GM23338 (cell line): Measurements from ENCODE around the gene IRF1. TPM values are rescaled to one million over a fixed set of nuclear protein-coding genes. Genes with fewer than 3 reads are reported as not detected.

Source experiments
- ATAC-seq: fragments of 200-7000 bp; cut with Tn5 transposase; 3 replicates; pipeline ENCODE4 v1.9.1; 2020
- DNase-seq: peaks from one replicate; pipeline ENCODE4 v3.0.0-alpha.2; 2015; ENCODE audit warnings: low spot score
- H2AFZ ChIP-seq: fragments of 200-600 bp; sonication (generic); 2 replicates; pipeline ENCODE4 v1.8.0; 2016; ENCODE audit warnings: antibody characterized with exemption, mild to moderate bottlenecking, moderate library complexity
- H3F3A ChIP-seq: fragments of 200-600 bp; sonication (generic); replicated peaks from 2 replicates; pipeline ENCODE4 v1.8.0; 2017; ENCODE audit warnings: antibody characterized with exemption, mixed run types, low read depth
- H3K27ac ChIP-seq: fragments of 200-600 bp; sonication (generic); 2 replicates; pipeline ENCODE4 v1.6.1; 2016; ENCODE audit warnings: low read depth
- H3K27me3 ChIP-seq: fragments of 200-600 bp; sonication (generic); 2 replicates; pipeline ENCODE4 v1.8.0; 2016; ENCODE audit warnings: mild to moderate bottlenecking, mixed run types, moderate library complexity; ENCODE audit not compliant: insufficient read depth
- H3K36me3 ChIP-seq: fragments of 200-600 bp; sonication (generic); 2 replicates; pipeline ENCODE4 v1.8.0; 2016; ENCODE audit warnings: mild to moderate bottlenecking; ENCODE audit not compliant: insufficient read depth
- H3K4me1 ChIP-seq: fragments of 200-600 bp; sonication (generic); 2 replicates; pipeline ENCODE4 v1.8.0; 2016; ENCODE audit warnings: mild to moderate bottlenecking, moderate library complexity; ENCODE audit not compliant: insufficient read depth
- H3K4me2 ChIP-seq: fragments of 200-600 bp; sonication (generic); 2 replicates; pipeline ENCODE4 v1.7.1; 2017; ENCODE audit warnings: mixed run types
- H3K4me3 ChIP-seq: fragments of 200-600 bp; sonication (generic); 2 replicates; pipeline ENCODE4 v1.6.1; 2016; ENCODE audit warnings: mixed run types
- H3K79me2 ChIP-seq: fragments of 200-600 bp; sonication (generic); replicated peaks from 2 replicates; pipeline ENCODE4 v1.8.0; 2017; ENCODE audit warnings: mild to moderate bottlenecking; ENCODE audit not compliant: insufficient read depth
- H3K9me2 ChIP-seq: fragments of 200-600 bp; sonication (generic); 2 replicates; pipeline ENCODE4 v1.8.0; 2017; ENCODE audit not compliant: insufficient read depth
- H4K20me1 ChIP-seq: fragments of 200-600 bp; sonication (generic); replicated peaks from 2 replicates; pipeline ENCODE4 v1.8.0; 2017; ENCODE audit warnings: mild to moderate bottlenecking; ENCODE audit not compliant: insufficient read depth
- H3K27ac Mint-ChIP-seq: 2 replicates; pipeline ENCODE4 v1.8.0; 2020; ENCODE audit warnings: inconsistent platforms, mild to moderate bottlenecking, moderate library complexity, mixed read lengths
- H3K27me3 Mint-ChIP-seq: 3 replicates; pipeline ENCODE4 v1.8.0; 2022; ENCODE audit warnings: low read depth, mild to moderate bottlenecking, moderate library complexity, mixed read lengths, inconsistent platforms; ENCODE audit not compliant: insufficient read depth, poor library complexity
- H3K36me3 Mint-ChIP-seq: 3 replicates; pipeline ENCODE4 v1.8.0; 2021; ENCODE audit warnings: low read depth, mild to moderate bottlenecking, inconsistent platforms, moderate library complexity, mixed read lengths
- H3K4me1 Mint-ChIP-seq: 3 replicates; pipeline ENCODE4 v1.8.0; 2020; ENCODE audit warnings: mild to moderate bottlenecking, inconsistent platforms, mixed read lengths
- H3K4me3 Mint-ChIP-seq: 3 replicates; pipeline ENCODE4 v1.8.0; 2021; ENCODE audit warnings: moderate library complexity, mild to moderate bottlenecking, inconsistent platforms, mixed read lengths
- H3K9me3 Mint-ChIP-seq: 3 replicates; pipeline ENCODE4 v1.8.0; 2020; ENCODE audit warnings: moderate library complexity, mild to moderate bottlenecking, inconsistent platforms, mixed read lengths
- CREB1 ChIP-seq: fragments of 250-450 bp; sonication (Bioruptor Pico); IDR thresholded peaks from 2 replicates; pipeline ENCODE4 v1.5.0; 2020; ENCODE audit warnings: low read depth, mild to moderate bottlenecking, moderate library complexity
- ETS1 ChIP-seq: IDR thresholded peaks from 2 replicates; pipeline ENCODE4 v1.6.1; 2016; ENCODE audit warnings: antibody characterized with exemption
- EZH2 ChIP-seq: fragments of 200-600 bp; sonication (generic); IDR thresholded peaks from one replicate; pipeline ENCODE4 v1.8.0; 2017; ENCODE audit warnings: antibody characterized with exemption, mild to moderate bottlenecking, low read depth; ENCODE audit not compliant: unreplicated experiment
- EZH2phosphoT487 ChIP-seq: fragments of 200-600 bp; sonication (generic); IDR thresholded peaks from one replicate; pipeline ENCODE4 v1.8.1; 2018; ENCODE audit warnings: antibody characterized with exemption; ENCODE audit not compliant: unreplicated experiment
- JUNB ChIP-seq: IDR thresholded peaks from one replicate; pipeline ENCODE4 v1.6.1; 2016; ENCODE audit warnings: antibody characterized with exemption; ENCODE audit not compliant: unreplicated experiment
- NANOG ChIP-seq: IDR thresholded peaks from 2 replicates; pipeline ENCODE4 v1.6.1; 2016; ENCODE audit warnings: antibody characterized with exemption, borderline replicate concordance
- REST ChIP-seq: IDR thresholded peaks from one replicate; pipeline ENCODE4 v1.6.1; 2018; ENCODE audit warnings: antibody characterized with exemption; ENCODE audit not compliant: unreplicated experiment
- STAT1 ChIP-seq: IDR thresholded peaks from one replicate; pipeline ENCODE4 v1.6.1; 2016; ENCODE audit warnings: antibody characterized with exemption; ENCODE audit not compliant: unreplicated experiment
- ZNF114 ChIP-seq: fragments of 250-450 bp; sonication (Bioruptor Pico); IDR thresholded peaks from 2 replicates; pipeline ENCODE4 v1.5.0; 2020; ENCODE audit warnings: mild to moderate bottlenecking, moderate library complexity
- ZNF331 ChIP-seq: fragments of 250-450 bp; sonication (Bioruptor Pico); IDR thresholded peaks from 2 replicates; pipeline ENCODE4 v1.5.0; 2020; ENCODE audit warnings: low read depth, mild to moderate bottlenecking, moderate library complexity
- polyA plus RNA-seq: library from polyadenylated mRNA; unstranded; fragments of >200 nt; fragmentation: Nextera tagmentation; extraction: Ambion mirVana; gene quantifications from 2 replicates; pipeline ENCODE4 v1.2.1, GENCODE V29; 2016
- total RNA-seq: library from RNA; depleted of rRNA; stranded (reverse); fragments of >200 nt; shearing (Covaris generic); gene quantifications from 2 replicates; pipeline ENCODE4 v1.2.3, GENCODE V29; 2014
- TF ChIP-seq, protein P1 (sequence below), 2 experiments: fragments of 200-600 bp in 1 of 2; sonication (generic) in 1 of 2; conservative IDR thresholded peaks; 2 replicates each; pipeline versions ENCODE4 v1.5.1 to v1.6.1; 2016 to 2017; ENCODE audit warnings: antibody characterized with exemption in 2 of 2, low read depth in 2 of 2, mild to moderate bottlenecking in 2 of 2, moderate library complexity in 1 of 2
- TF ChIP-seq, protein P2 (sequence below): fragments of 250-450 bp; sonication (Bioruptor Pico); IDR thresholded peaks from 2 replicates; pipeline ENCODE4 v1.5.0; 2020; ENCODE audit warnings: mild to moderate bottlenecking, moderate library complexity

IRF1 gene
- total and polyA plus RNA-seq, 2 experiments from 2014 or later, result 6.9 to 8.6 TPM

DNA sequence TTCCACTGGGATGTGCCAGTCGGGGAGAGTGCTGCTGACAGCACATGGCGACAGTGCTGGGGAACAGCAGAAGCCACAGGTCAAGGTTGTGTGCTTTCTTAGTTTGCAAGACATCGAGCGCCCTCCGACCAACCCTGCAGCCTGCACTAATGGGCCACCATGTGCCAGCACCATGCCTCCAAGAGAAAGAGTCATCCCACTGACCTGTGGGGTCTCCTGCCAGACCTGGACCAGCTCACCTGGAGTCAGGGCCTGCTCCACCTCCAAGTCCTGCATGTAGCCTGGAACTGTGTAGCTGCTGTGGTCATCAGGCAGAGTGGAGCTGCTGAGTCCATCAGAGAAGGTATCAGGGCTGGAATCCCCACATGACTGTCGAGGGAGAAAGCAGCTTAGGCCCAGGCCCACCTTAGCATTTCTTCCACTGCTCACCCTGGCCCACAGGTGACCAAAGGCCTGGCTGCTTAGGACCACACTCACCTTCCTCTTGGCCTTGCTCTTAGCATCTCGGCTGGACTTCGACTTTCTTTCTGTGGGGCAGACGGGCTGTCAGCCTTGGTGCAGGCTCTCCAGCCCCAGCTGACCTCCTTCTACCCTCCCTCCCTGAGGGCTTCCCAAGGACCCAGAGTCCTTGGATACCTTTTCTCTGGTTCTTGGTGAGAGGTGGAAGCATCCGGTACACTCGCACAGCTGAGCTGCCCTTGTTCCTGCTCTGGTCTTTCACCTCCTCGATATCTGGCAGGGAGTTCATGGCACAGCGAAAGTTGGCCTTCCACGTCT is 4.1 kb downstream of the IRF1 start:
- DNase-seq (no peak), ATAC-seq (no peak)
- H3K27me3 Mint-ChIP-seq, result peaks cover 14% of the 10 kb centered on the region
- H3K4me2 ChIP-seq, result no peak overlapping the region
- peaks cover 15% of the 10 kb centered on the region for H3K4me1 Mint-ChIP-seq
- no peak overlapping the region for H2AFZ ChIP-seq
- H3K4me3 Mint-ChIP-seq, result no peak overlapping the region
- H3K9me3 Mint-ChIP-seq, result no peaks in the 10 kb centered on the region
- H3K36me3 ChIP-seq, result no peaks in the 10 kb centered on the region
- TF ChIP-seq STAT1, result no peak
- no peak for TF ChIP-seq REST
- TF ChIP-seq ZNF331 (CRISPR knock-in tag), result no peak
- no peak for TF ChIP-seq ETS1
- TF ChIP-seq, protein P1, sequence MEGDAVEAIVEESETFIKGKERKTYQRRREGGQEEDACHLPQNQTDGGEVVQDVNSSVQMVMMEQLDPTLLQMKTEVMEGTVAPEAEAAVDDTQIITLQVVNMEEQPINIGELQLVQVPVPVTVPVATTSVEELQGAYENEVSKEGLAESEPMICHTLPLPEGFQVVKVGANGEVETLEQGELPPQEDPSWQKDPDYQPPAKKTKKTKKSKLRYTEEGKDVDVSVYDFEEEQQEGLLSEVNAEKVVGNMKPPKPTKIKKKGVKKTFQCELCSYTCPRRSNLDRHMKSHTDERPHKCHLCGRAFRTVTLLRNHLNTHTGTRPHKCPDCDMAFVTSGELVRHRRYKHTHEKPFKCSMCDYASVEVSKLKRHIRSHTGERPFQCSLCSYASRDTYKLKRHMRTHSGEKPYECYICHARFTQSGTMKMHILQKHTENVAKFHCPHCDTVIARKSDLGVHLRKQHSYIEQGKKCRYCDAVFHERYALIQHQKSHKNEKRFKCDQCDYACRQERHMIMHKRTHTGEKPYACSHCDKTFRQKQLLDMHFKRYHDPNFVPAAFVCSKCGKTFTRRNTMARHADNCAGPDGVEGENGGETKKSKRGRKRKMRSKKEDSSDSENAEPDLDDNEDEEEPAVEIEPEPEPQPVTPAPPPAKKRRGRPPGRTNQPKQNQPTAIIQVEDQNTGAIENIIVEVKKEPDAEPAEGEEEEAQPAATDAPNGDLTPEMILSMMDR (conservative IDR thresholded peaks at IDR 0.05; ENCODE audit: low read depth in 2 of 2), result no peak
- TF ChIP-seq EZH2phosphoT487, result no peak
- TF ChIP-seq EZH2, result no peak
- TF ChIP-seq JUNB, result no peak
- TF ChIP-seq, protein P2, sequence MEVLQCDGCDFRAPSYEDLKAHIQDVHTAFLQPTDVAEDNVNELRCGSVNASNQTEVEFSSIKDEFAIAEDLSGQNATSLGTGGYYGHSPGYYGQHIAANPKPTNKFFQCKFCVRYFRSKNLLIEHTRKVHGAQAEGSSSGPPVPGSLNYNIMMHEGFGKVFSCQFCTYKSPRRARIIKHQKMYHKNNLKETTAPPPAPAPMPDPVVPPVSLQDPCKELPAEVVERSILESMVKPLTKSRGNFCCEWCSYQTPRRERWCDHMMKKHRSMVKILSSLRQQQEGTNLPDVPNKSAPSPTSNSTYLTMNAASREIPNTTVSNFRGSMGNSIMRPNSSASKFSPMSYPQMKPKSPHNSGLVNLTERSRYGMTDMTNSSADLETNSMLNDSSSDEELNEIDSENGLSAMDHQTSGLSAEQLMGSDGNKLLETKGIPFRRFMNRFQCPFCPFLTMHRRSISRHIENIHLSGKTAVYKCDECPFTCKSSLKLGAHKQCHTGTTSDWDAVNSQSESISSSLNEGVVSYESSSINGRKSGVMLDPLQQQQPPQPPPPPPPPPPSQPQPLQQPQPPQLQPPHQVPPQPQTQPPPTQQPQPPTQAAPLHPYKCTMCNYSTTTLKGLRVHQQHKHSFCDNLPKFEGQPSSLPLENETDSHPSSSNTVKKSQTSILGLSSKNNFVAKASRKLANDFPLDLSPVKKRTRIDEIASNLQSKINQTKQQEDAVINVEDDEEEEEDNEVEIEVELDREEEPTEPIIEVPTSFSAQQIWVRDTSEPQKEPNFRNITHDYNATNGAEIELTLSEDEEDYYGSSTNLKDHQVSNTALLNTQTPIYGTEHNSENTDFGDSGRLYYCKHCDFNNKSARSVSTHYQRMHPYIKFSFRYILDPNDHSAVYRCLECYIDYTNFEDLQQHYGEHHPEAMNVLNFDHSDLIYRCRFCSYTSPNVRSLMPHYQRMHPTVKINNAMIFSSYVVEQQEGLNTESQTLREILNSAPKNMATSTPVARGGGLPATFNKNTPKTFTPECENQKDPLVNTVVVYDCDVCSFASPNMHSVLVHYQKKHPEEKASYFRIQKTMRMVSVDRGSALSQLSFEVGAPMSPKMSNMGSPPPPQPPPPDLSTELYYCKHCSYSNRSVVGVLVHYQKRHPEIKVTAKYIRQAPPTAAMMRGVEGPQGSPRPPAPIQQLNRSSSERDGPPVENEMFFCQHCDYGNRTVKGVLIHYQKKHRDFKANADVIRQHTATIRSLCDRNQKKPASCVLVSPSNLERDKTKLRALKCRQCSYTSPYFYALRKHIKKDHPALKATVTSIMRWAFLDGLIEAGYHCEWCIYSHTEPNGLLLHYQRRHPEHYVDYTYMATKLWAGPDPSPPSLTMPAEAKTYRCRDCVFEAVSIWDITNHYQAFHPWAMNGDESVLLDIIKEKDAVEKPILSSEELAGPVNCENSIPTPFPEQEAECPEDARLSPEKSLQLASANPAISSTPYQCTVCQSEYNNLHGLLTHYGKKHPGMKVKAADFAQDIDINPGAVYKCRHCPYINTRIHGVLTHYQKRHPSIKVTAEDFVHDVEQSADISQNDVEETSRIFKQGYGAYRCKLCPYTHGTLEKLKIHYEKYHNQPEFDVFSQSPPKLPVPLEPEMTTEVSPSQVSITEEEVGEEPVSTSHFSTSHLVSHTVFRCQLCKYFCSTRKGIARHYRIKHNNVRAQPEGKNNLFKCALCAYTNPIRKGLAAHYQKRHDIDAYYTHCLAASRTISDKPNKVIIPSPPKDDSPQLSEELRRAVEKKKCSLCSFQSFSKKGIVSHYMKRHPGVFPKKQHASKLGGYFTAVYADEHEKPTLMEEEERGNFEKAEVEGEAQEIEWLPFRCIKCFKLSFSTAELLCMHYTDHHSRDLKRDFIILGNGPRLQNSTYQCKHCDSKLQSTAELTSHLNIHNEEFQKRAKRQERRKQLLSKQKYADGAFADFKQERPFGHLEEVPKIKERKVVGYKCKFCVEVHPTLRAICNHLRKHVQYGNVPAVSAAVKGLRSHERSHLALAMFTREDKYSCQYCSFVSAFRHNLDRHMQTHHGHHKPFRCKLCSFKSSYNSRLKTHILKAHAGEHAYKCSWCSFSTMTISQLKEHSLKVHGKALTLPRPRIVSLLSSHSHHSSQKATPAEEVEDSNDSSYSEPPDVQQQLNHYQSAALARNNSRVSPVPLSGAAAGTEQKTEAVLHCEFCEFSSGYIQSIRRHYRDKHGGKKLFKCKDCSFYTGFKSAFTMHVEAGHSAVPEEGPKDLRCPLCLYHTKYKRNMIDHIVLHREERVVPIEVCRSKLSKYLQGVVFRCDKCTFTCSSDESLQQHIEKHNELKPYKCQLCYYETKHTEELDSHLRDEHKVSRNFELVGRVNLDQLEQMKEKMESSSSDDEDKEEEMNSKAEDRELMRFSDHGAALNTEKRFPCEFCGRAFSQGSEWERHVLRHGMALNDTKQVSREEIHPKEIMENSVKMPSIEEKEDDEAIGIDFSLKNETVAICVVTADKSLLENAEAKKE (CRISPR knock-in tag), result no peak
- TF ChIP-seq NANOG, result no peak
- TF ChIP-seq CREB1 (CRISPR knock-in tag), result no peak
- TF ChIP-seq ZNF114 (CRISPR knock-in tag), result no peak
- H3K27ac Mint-ChIP-seq, result no peak overlapping the region
- H3K4me3 ChIP-seq, result no peak overlapping the region
- no peak overlapping the region for H3K27ac ChIP-seq
- H3K27me3 ChIP-seq, result peaks cover 13% of the 10 kb centered on the region
- peaks cover 3% of the 10 kb centered on the region; the same call in 1 of the 2 replicates for H4K20me1 ChIP-seq
- no peaks in the 10 kb centered on the region for H3K9me2 ChIP-seq
- H3K36me3 Mint-ChIP-seq, result peaks cover 20% of the 10 kb centered on the region
- H3K79me2 ChIP-seq, result 0 out of 2 replicates have a peak, but pooled peaks cover 5% of the 10 kb centered on the region
- no peaks in the 10 kb centered on the region for H3F3A ChIP-seq
- H3K4me1 ChIP-seq, result peaks cover 5% of the 10 kb centered on the region; the same call in 1 of the 2 replicates
